Lower leg skin (tissue), 4 donors: ENCODE measurements around the gene DYRK1B. TPM values are rescaled to one million over a fixed set of nuclear protein-coding genes. Genes with fewer than 3 reads are reported as not detected.

Experiments used
- DNase-seq, 2 donors: peaks; one replicate each; pipeline ENCODE4 v3.0.0-alpha.2; 2019; ENCODE audit warnings: low spot score in 2 of 2
- H3K4me3 ChIP-seq: fragments of 200-600 bp; sonication (generic); 2 replicates; pipeline ENCODE4 v1.5.1; 2017; ENCODE audit warnings: mild to moderate bottlenecking, low read depth; ENCODE audit not compliant: poor library complexity, severe bottlenecking
- POLR2A ChIP-seq, 2 donors: fragments of 450-650 bp; IDR thresholded peaks; one replicate each; pipeline ENCODE4 v1.6.1; 2016 to 2017; ENCODE audit warnings: antibody characterized with exemption in 2 of 2, mild to moderate bottlenecking in 1 of 2, moderate library complexity in 1 of 2
- WGBS, 2 donors: methylation state at CpG; one replicate each; pipeline ENCODE4 v1.1.5; 2018; 5-methylcytosine and 5-hydroxymethylcytosine counted together
- intact Hi-C: fragments of 100-400 bp; cut with DNase I; formaldehyde crosslinking; loops from one replicate; pipeline ENCODE4 v1.15.0; 2023; ENCODE audit warnings: low total_unique reads
- total RNA-seq, 4 donors: library from RNA; depleted of rRNA; stranded (reverse); fragments of >200 nt; gene quantifications; one replicate each; pipeline ENCODE4 v1.1.0, GENCODE V29; 2016
- TF ChIP-seq, protein P1 (sequence below), 3 donors: fragments of 450-650 bp; IDR thresholded peaks; one replicate each; pipeline ENCODE4 v1.5.1; 2016; ENCODE audit warnings: antibody characterized with exemption in 3 of 3, mild to moderate bottlenecking in 3 of 3, moderate library complexity in 2 of 3

Gene DYRK1B
- total RNA-seq, 4 donors from 2014 or later: 14.8 to 29.0 (median 19.7) TPM

DNA sequence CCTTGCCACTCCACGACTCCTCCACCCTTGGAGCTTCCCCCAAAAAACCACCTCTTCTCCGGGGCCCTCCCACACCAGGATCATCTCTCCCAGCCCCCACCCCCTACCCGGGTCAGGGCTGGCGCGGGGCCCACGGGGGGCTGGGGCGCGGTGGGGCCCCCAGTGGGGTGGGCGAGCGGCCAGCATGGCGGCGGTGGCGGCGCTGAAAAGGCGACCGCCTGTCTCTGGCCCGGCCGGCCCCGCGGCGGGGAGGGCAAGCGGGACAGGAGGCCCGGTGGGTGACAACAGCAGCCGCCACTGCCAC lies 850 bp downstream of the DYRK1B start:
- no peak for DNase-seq
- TF ChIP-seq, protein P1, sequence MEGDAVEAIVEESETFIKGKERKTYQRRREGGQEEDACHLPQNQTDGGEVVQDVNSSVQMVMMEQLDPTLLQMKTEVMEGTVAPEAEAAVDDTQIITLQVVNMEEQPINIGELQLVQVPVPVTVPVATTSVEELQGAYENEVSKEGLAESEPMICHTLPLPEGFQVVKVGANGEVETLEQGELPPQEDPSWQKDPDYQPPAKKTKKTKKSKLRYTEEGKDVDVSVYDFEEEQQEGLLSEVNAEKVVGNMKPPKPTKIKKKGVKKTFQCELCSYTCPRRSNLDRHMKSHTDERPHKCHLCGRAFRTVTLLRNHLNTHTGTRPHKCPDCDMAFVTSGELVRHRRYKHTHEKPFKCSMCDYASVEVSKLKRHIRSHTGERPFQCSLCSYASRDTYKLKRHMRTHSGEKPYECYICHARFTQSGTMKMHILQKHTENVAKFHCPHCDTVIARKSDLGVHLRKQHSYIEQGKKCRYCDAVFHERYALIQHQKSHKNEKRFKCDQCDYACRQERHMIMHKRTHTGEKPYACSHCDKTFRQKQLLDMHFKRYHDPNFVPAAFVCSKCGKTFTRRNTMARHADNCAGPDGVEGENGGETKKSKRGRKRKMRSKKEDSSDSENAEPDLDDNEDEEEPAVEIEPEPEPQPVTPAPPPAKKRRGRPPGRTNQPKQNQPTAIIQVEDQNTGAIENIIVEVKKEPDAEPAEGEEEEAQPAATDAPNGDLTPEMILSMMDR (IDR thresholded peaks at IDR 0.05): no peak
- TF ChIP-seq POLR2A (IDR thresholded peaks at IDR 0.05): no peak
- intact Hi-C loops: no loop called here
- WGBS, 2 donors: 2% methylated on average over 13 to 20 of the region's 24 CpGs
- peak overlapping the region; percentile 88 for H3K4me3 ChIP-seq

DNA sequence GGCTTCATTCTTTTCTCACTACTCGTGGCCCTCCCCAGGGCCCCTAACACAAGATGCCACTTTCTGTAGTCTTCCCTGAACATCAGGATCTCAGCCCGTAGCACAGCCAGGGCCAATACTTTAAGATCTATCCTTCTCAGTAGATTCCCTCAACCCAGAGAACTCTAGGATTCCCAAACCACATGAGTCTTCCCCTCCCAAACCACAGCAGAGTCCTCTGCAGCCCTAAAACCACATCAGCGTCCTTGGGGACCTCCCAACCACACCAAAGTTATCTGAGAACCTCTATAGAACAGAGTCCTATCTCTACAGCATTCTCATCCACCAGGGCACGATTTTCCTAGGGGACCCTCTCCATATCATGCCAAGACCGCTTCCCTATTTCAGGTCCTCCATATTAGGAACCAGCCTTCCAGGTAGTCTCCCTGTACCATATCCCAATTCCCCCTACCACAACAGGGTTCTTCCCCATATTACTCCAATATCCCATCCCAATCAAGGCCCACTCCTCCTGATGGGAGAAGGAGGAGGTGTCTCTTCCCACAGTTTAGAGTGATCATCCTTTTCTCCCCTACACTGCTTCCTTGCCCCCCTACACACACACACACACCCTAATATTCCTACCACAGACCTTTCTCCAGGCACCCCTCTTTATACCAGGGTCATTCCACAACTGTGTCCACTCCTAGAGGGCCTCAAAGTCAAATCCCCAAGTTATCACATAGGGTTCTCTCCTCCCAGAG lies 1.4 kb downstream of the DYRK1B start:
- TF ChIP-seq, protein P1 (IDR thresholded peaks at IDR 0.05): no peak
- TF ChIP-seq POLR2A (IDR thresholded peaks at IDR 0.05): no peak
- H3K4me3 ChIP-seq: no peak overlapping the region
- WGBS, 2 donors: 58 to 67% methylated on average over 5 of the region's 5 CpGs
- no peak for DNase-seq
- intact Hi-C loops: no loop called here

DNA sequence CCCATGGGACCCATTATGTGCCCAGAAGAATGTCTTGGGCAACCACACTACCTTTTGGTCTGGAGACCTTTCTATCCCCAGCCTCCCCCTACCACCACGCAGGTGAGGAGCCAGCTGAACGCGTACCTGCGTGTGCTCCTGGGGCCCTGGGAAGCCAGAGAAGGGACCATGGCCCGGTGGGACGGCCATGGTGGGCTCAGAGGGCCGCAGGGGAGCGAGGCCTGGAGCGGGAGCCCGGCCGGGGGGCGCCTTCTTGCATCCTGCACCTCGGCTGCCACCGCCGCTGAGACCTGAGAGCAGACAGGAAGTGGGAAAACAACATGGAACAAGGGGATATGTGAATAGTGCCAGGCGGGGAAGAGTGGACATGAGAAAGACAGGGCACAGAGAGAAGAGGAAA lies 2.3 kb downstream of the DYRK1B start:
- H3K4me3 ChIP-seq: no peak overlapping the region
- intact Hi-C loops: no loop called here
- no peak for TF ChIP-seq POLR2A (IDR thresholded peaks at IDR 0.05)
- TF ChIP-seq, protein P1 (IDR thresholded peaks at IDR 0.05): no peak
- 94% methylated on average over 13 to 16 of the region's 16 CpGs for WGBS, 2 donors
- DNase-seq: no peak

DNA sequence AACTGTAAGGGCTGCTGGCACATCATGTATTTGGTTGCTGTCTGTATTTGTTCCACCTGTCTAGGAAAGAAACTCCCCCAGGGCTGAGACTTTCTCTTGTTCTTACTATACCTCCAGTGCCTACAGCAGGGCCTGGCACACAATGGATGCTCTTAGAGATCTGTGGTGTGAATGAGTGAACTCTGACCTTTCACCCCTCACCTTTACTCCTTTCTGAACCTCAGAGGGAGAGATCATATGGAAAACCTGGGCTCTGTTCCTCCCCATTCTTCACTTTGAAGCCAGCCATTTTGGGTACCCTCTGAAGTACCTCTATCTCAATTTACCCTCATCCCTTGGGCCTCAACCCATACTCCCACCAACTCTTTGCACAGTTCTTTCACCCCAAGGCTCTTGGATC lies 3.1 kb downstream of the DYRK1B start:
- no peak for DNase-seq
- intact Hi-C loops: no loop called here
- TF ChIP-seq, protein P1 (IDR thresholded peaks at IDR 0.05): no peak
- no peak for TF ChIP-seq POLR2A (IDR thresholded peaks at IDR 0.05)
- H3K4me3 ChIP-seq: no peak overlapping the region

DNA sequence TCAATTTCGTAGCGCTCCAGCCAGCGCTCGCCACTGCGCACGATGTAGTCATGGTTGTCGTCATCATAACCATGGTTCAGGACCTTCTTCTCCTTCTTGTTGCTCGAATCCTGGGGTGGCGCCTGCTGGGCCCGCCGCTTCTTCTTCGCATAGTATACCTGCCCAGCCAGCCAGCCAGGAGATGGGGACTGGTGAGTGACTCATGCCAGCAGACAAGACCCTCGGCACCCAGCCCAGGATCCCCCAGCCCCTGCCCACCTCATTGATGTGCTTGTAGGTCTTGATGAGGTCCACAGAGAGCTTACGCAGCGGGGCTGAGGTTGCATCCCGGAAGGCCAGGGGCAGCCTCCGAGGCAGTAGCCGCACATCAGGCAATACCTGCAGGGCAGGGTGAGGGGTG lies 3.6 kb downstream of the DYRK1B start:
- TF ChIP-seq, protein P1 (IDR thresholded peaks at IDR 0.05): no peak
- TF ChIP-seq POLR2A (IDR thresholded peaks at IDR 0.05): no peak
- DNase-seq: no peak
- 91 to 96% methylated on average over 18 of the region's 18 CpGs for WGBS, 2 donors
- H3K4me3 ChIP-seq: no peak overlapping the region
- intact Hi-C loops: no loop called here

DNA sequence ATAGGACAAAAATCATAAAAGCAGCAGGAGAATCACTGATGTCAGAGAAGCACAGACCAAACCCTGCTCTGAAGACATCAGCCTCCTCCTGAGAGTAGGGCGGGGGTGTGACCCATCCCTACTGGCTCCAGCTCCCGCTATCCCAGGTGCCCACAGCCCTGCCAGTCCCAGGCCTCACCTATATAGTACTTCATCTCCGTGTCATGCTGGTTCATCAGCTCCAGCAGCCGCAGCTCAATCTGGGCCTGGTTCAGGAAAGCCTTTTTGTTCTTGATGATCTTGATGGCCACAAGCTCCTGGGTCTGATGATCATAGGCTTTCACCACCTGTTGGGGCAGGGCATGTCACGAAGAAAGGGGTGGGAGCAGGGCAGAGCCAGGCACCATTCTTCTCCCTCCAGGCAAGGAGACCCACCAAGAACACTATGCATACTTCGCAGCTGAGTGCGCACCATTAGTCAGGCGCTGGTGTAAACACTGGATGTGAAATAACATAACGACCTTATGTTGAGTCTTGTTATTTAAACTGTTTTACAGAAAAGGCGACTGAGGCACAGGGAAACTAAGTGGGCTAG lies 4.2 kb downstream of the DYRK1B start:
- intact Hi-C loops: no loop called here
- H3K4me3 ChIP-seq: no peak overlapping the region
- WGBS, 2 donors: 92 to 93% methylated on average over 10 of the region's 10 CpGs
- TF ChIP-seq POLR2A (IDR thresholded peaks at IDR 0.05): no peak
- TF ChIP-seq, protein P1 (IDR thresholded peaks at IDR 0.05): no peak
- DNase-seq: no peak
